ENCODE data around the gene OSBPL6.
A peak's percentile ranks its signal among the peaks of the same experiment; 100 is the strongest.
"Not testable (repeated sequence)": the region's sequence is repeated elsewhere in the genome, so short reads cannot be mapped to it uniquely, and the experiment has no call there.

Gene OSBPL6

GRCh38 chr2:178193823-178194599 lies at the start of gene OSBPL6:
Gene OSBPL6, plus strand, starts transcription at chr2:178194512. Its CDS starts 111,673 bp downstream, at chr2:178306185.
- H3K9me3 ChIP-seq (ENCODE audit: control insufficient read depth in 1 of 2, low read length in 2 of 2): no peaks in the 10 kb centered on the region
- H3K27ac ChIP-seq (ENCODE audit: low read depth, low read length): peak within 1 kb of the TSS; percentile 13
- H3K36me3 ChIP-seq (ENCODE audit: control insufficient read depth in 1 of 2, insufficient read depth in 2 of 2, low read length in 2 of 2): no peaks in the 10 kb centered on the region
- H3K27me3 ChIP-seq (ENCODE audit: control insufficient read depth in 1 of 2, insufficient read depth in 2 of 2, low read length in 2 of 2): peaks cover 19 to 49% of the 10 kb centered on the region in 2 donors
- H3K4me3 ChIP-seq (ENCODE audit: low read depth in 1 of 2, low read length in 2 of 2): peak within 1 kb of the TSS; percentile 76
- H3K9ac ChIP-seq (ENCODE audit: low read depth in 1 of 2, low read length in 2 of 2): peak within 1 kb of the TSS; percentile 55 to 63
- H3K4me1 ChIP-seq (ENCODE audit: control insufficient read depth in 1 of 2, insufficient read depth in 2 of 2, low read length in 2 of 2): peaks cover 13 to 14% of the 10 kb centered on the region in 2 donors

GRCh38 chr2:178152033-178152432 lies 42.3 kb upstream of the OSBPL6 start:
- H3K27ac ChIP-seq (ENCODE audit: low read depth, low read length): no peak overlapping the region
- H3K9ac ChIP-seq (ENCODE audit: low read depth in 1 of 2, low read length in 2 of 2): no peak overlapping the region
- no peaks in the 10 kb centered on the region for H3K36me3 ChIP-seq (ENCODE audit: control insufficient read depth in 1 of 2, insufficient read depth in 2 of 2, low read length in 2 of 2)
- peaks cover 7 to 11% of the 10 kb centered on the region in 2 donors for H3K4me1 ChIP-seq (ENCODE audit: control insufficient read depth in 1 of 2, insufficient read depth in 2 of 2, low read length in 2 of 2)
- H3K4me3 ChIP-seq (ENCODE audit: low read depth in 1 of 2, low read length in 2 of 2): no peak overlapping the region
- H3K9me3 ChIP-seq (ENCODE audit: control insufficient read depth in 1 of 2, low read length in 2 of 2): no peaks in the 10 kb centered on the region
- H3K27me3 ChIP-seq (ENCODE audit: control insufficient read depth in 1 of 2, insufficient read depth in 2 of 2, low read length in 2 of 2): no peaks in the 10 kb centered on the region

- H3K4me3 ChIP-seq (ENCODE audit: low read depth in 1 of 2, low read length in 2 of 2): no peak overlapping the region
- no peak overlapping the region for H3K9ac ChIP-seq (ENCODE audit: low read depth in 1 of 2, low read length in 2 of 2)
- peaks cover 7 to 11% of the 10 kb centered on the region in 2 donors for H3K4me1 ChIP-seq (ENCODE audit: control insufficient read depth in 1 of 2, insufficient read depth in 2 of 2, low read length in 2 of 2)
- H3K27me3 ChIP-seq (ENCODE audit: control insufficient read depth in 1 of 2, insufficient read depth in 2 of 2, low read length in 2 of 2): no peaks in the 10 kb centered on the region
- no peaks in the 10 kb centered on the region for H3K36me3 ChIP-seq (ENCODE audit: control insufficient read depth in 1 of 2, insufficient read depth in 2 of 2, low read length in 2 of 2)
- no peaks in the 10 kb centered on the region for H3K9me3 ChIP-seq (ENCODE audit: control insufficient read depth in 1 of 2, low read length in 2 of 2)
- no peak overlapping the region for H3K27ac ChIP-seq (ENCODE audit: low read depth, low read length)
Measured at GRCh38 chr2:178152542-178152941, 41.8 kb upstream of the OSBPL6 start.

GRCh38 chr2:178152977-178153376 lies 41.3 kb upstream of the OSBPL6 start:
- H3K9me3 ChIP-seq (ENCODE audit: control insufficient read depth in 1 of 2, low read length in 2 of 2): no peaks in the 10 kb centered on the region
- no peak overlapping the region for H3K4me3 ChIP-seq (ENCODE audit: low read depth in 1 of 2, low read length in 2 of 2)
- H3K27me3 ChIP-seq (ENCODE audit: control insufficient read depth in 1 of 2, insufficient read depth in 2 of 2, low read length in 2 of 2): no peaks in the 10 kb centered on the region
- H3K36me3 ChIP-seq (ENCODE audit: control insufficient read depth in 1 of 2, insufficient read depth in 2 of 2, low read length in 2 of 2): no peaks in the 10 kb centered on the region
- no peak overlapping the region for H3K27ac ChIP-seq (ENCODE audit: low read depth, low read length)
- H3K4me1 ChIP-seq (ENCODE audit: control insufficient read depth in 1 of 2, insufficient read depth in 2 of 2, low read length in 2 of 2): peaks cover 7 to 11% of the 10 kb centered on the region in 2 donors
- no peak overlapping the region for H3K9ac ChIP-seq (ENCODE audit: low read depth in 1 of 2, low read length in 2 of 2)

GRCh38 chr2:178153878-178154277 lies 40.4 kb upstream of the OSBPL6 start:
- H3K36me3 ChIP-seq (ENCODE audit: control insufficient read depth in 1 of 2, insufficient read depth in 2 of 2, low read length in 2 of 2); H3K4me3 ChIP-seq (ENCODE audit: low read depth in 1 of 2, low read length in 2 of 2); H3K27ac ChIP-seq (ENCODE audit: low read depth, low read length); H3K27me3 ChIP-seq (ENCODE audit: control insufficient read depth in 1 of 2, insufficient read depth in 2 of 2, low read length in 2 of 2); H3K9me3 ChIP-seq (ENCODE audit: control insufficient read depth in 1 of 2, low read length in 2 of 2); H3K9ac ChIP-seq (ENCODE audit: low read depth in 1 of 2, low read length in 2 of 2): not testable (repeated sequence)
- peaks cover 7 to 11% of the 10 kb centered on the region in 2 donors for H3K4me1 ChIP-seq (ENCODE audit: control insufficient read depth in 1 of 2, insufficient read depth in 2 of 2, low read length in 2 of 2)

GRCh38 chr2:178155524-178155923 lies 38.8 kb upstream of the OSBPL6 start:
- Histone ChIP-seq H3K27me3 (ENCODE audit: control insufficient read depth in 1 of 2, insufficient read depth in 2 of 2, low read length in 2 of 2) (no peaks in the 10 kb centered on the region), H3K36me3 (ENCODE audit: control insufficient read depth in 1 of 2, insufficient read depth in 2 of 2, low read length in 2 of 2) (no peaks in the 10 kb centered on the region), H3K27ac (ENCODE audit: low read depth, low read length) (no peak overlapping the region), H3K9ac (ENCODE audit: low read depth in 1 of 2, low read length in 2 of 2) (no peak overlapping the region), H3K9me3 (ENCODE audit: control insufficient read depth in 1 of 2, low read length in 2 of 2) (no peaks in the 10 kb centered on the region), H3K4me1 (ENCODE audit: control insufficient read depth in 1 of 2, insufficient read depth in 2 of 2, low read length in 2 of 2) (peaks cover 7 to 11% of the 10 kb centered on the region in 2 donors), H3K4me3 (ENCODE audit: low read depth in 1 of 2, low read length in 2 of 2) (no peak overlapping the region)

- no peak overlapping the region for H3K4me3 ChIP-seq (ENCODE audit: low read depth in 1 of 2, low read length in 2 of 2)
- H3K27ac ChIP-seq (ENCODE audit: low read depth, low read length): no peak overlapping the region
- H3K9ac ChIP-seq (ENCODE audit: low read depth in 1 of 2, low read length in 2 of 2): no peak overlapping the region
- no peaks in the 10 kb centered on the region for H3K9me3 ChIP-seq (ENCODE audit: control insufficient read depth in 1 of 2, low read length in 2 of 2)
- H3K36me3 ChIP-seq (ENCODE audit: control insufficient read depth in 1 of 2, insufficient read depth in 2 of 2, low read length in 2 of 2): no peaks in the 10 kb centered on the region
- peaks cover under 1 to 6% of the 10 kb centered on the region in 2 donors for H3K4me1 ChIP-seq (ENCODE audit: control insufficient read depth in 1 of 2, insufficient read depth in 2 of 2, low read length in 2 of 2)
- peaks cover 0 to 6% of the 10 kb centered on the region in 2 donors for H3K27me3 ChIP-seq (ENCODE audit: control insufficient read depth in 1 of 2, insufficient read depth in 2 of 2, low read length in 2 of 2)
Measured at GRCh38 chr2:178157574-178157973, 36.7 kb upstream of the OSBPL6 start.

GRCh38 chr2:178159966-178160365 lies 34.3 kb upstream of the OSBPL6 start:
- H3K27ac ChIP-seq (ENCODE audit: low read depth, low read length): no peak overlapping the region
- peaks cover 0 to 6% of the 10 kb centered on the region in 2 donors for H3K27me3 ChIP-seq (ENCODE audit: control insufficient read depth in 1 of 2, insufficient read depth in 2 of 2, low read length in 2 of 2)
- H3K4me3 ChIP-seq (ENCODE audit: low read depth in 1 of 2, low read length in 2 of 2): no peak overlapping the region
- no peaks in the 10 kb centered on the region for H3K9me3 ChIP-seq (ENCODE audit: control insufficient read depth in 1 of 2, low read length in 2 of 2)
- H3K36me3 ChIP-seq (ENCODE audit: control insufficient read depth in 1 of 2, insufficient read depth in 2 of 2, low read length in 2 of 2): no peaks in the 10 kb centered on the region
- no peaks in the 10 kb centered on the region for H3K4me1 ChIP-seq (ENCODE audit: control insufficient read depth in 1 of 2, insufficient read depth in 2 of 2, low read length in 2 of 2)
- H3K9ac ChIP-seq (ENCODE audit: low read depth in 1 of 2, low read length in 2 of 2): no peak overlapping the region

GRCh38 chr2:178160601-178161000 lies 33.7 kb upstream of the OSBPL6 start:
- Histone ChIP-seq H3K36me3 (ENCODE audit: control insufficient read depth in 1 of 2, insufficient read depth in 2 of 2, low read length in 2 of 2) (no peaks in the 10 kb centered on the region), H3K4me1 (ENCODE audit: control insufficient read depth in 1 of 2, insufficient read depth in 2 of 2, low read length in 2 of 2) (no peaks in the 10 kb centered on the region), H3K27me3 (ENCODE audit: control insufficient read depth in 1 of 2, insufficient read depth in 2 of 2, low read length in 2 of 2) (peaks cover 0 to 6% of the 10 kb centered on the region in 2 donors), H3K27ac (ENCODE audit: low read depth, low read length) (no peak overlapping the region), H3K9me3 (ENCODE audit: control insufficient read depth in 1 of 2, low read length in 2 of 2) (no peaks in the 10 kb centered on the region), H3K4me3 (ENCODE audit: low read depth in 1 of 2, low read length in 2 of 2) (no peak overlapping the region), H3K9ac (ENCODE audit: low read depth in 1 of 2, low read length in 2 of 2) (no peak overlapping the region)

GRCh38 chr2:178163395-178163794 lies 30.9 kb upstream of the OSBPL6 start:
- H3K4me3 ChIP-seq (ENCODE audit: low read depth in 1 of 2, low read length in 2 of 2): no peak overlapping the region
- H3K36me3 ChIP-seq (ENCODE audit: control insufficient read depth in 1 of 2, insufficient read depth in 2 of 2, low read length in 2 of 2): no peaks in the 10 kb centered on the region
- peaks cover 0 to 6% of the 10 kb centered on the region in 2 donors for H3K27me3 ChIP-seq (ENCODE audit: control insufficient read depth in 1 of 2, insufficient read depth in 2 of 2, low read length in 2 of 2)
- H3K9ac ChIP-seq (ENCODE audit: low read depth in 1 of 2, low read length in 2 of 2): no peak overlapping the region
- no peaks in the 10 kb centered on the region for H3K9me3 ChIP-seq (ENCODE audit: control insufficient read depth in 1 of 2, low read length in 2 of 2)
- no peaks in the 10 kb centered on the region for H3K4me1 ChIP-seq (ENCODE audit: control insufficient read depth in 1 of 2, insufficient read depth in 2 of 2, low read length in 2 of 2)
- H3K27ac ChIP-seq (ENCODE audit: low read depth, low read length): no peak overlapping the region

Data from duodenal mucosa (tissue), 2 donors.